Prostate gland (tissue), 2 donors: ENCODE measurements around the gene RDH16. TPM values are rescaled to one million over a fixed set of nuclear protein-coding genes. Genes with fewer than 3 reads are reported as not detected.
"Not testable (repeated sequence)": the region's sequence is repeated elsewhere in the genome, so short reads cannot be mapped to it uniquely, and the experiment has no call there.

Experiments used
- DNase-seq: peaks from one replicate; pipeline ENCODE4 v3.0.0-alpha.2; 2019; ENCODE audit warnings: low spot score
- H3K27ac ChIP-seq, 2 donors: fragments of 200-600 bp; sonication (generic); 2 replicates each; pipeline ENCODE4 v1.5.1; 2017 to 2019
- H3K27me3 ChIP-seq: fragments of 200-600 bp; sonication (generic); replicated peaks from 2 replicates; pipeline ENCODE4 v1.5.1; 2019; ENCODE audit not compliant: insufficient read depth
- H3K36me3 ChIP-seq, 2 donors: fragments of 200-600 bp; sonication (generic); 1 replicate in 1 of 2; 2 replicates in 1 of 2; pipeline versions ENCODE4 v1.5.1 to v1.8.1; 2017 to 2019
- H3K4me1 ChIP-seq: fragments of 200-600 bp; sonication (generic); replicated peaks from 2 replicates; pipeline ENCODE4 v1.5.1; 2019
- H3K4me3 ChIP-seq, 2 donors: fragments of 200-600 bp; sonication (generic); 2 replicates each; pipeline ENCODE4 v1.5.1; 2017 to 2019
- H3K9me3 ChIP-seq: fragments of 200-600 bp; sonication (generic); 2 replicates; pipeline ENCODE4 v1.5.1; 2017
- CTCF ChIP-seq, 4 experiments: fragments of 200-600 bp in 2 of 4; fragments of 450-650 bp in 2 of 4; sonication (generic) in 2 of 4; IDR thresholded peaks; 1 replicate in 3 of 4; 2 replicates in 1 of 4; pipeline ENCODE4 v1.5.1; 2016 to 2019; ENCODE audit warnings: antibody characterized with exemption in 4 of 4, mild to moderate bottlenecking in 2 of 4, moderate library complexity in 2 of 4
- POLR2A ChIP-seq: fragments of 450-650 bp; IDR thresholded peaks from one replicate; pipeline ENCODE4 v1.6.1; 2016; ENCODE audit warnings: antibody characterized with exemption, mild to moderate bottlenecking
- POLR2AphosphoS5 ChIP-seq: sonication (generic); formaldehyde crosslinking; IDR thresholded peaks from one replicate; pipeline ENCODE4 v1.6.1; 2017; ENCODE audit warnings: antibody characterized with exemption
- WGBS: methylation state at CpG from one replicate; pipeline ENCODE4 v1.1.5; 2018; 5-methylcytosine and 5-hydroxymethylcytosine counted together
- intact Hi-C: fragments of 100-400 bp; cut with DNase I; formaldehyde crosslinking; loops from one replicate; pipeline ENCODE4 v1.14.2; 2022
- total RNA-seq, 2 donors: library from RNA; depleted of rRNA; stranded (reverse); fragments of >200 nt; gene quantifications; one replicate each; pipeline ENCODE4 v1.1.0, GENCODE V29; 2016

Gene RDH16
- total RNA-seq, 2 donors from 2014 or later, result 4.4 to 7.8 TPM

DNA sequence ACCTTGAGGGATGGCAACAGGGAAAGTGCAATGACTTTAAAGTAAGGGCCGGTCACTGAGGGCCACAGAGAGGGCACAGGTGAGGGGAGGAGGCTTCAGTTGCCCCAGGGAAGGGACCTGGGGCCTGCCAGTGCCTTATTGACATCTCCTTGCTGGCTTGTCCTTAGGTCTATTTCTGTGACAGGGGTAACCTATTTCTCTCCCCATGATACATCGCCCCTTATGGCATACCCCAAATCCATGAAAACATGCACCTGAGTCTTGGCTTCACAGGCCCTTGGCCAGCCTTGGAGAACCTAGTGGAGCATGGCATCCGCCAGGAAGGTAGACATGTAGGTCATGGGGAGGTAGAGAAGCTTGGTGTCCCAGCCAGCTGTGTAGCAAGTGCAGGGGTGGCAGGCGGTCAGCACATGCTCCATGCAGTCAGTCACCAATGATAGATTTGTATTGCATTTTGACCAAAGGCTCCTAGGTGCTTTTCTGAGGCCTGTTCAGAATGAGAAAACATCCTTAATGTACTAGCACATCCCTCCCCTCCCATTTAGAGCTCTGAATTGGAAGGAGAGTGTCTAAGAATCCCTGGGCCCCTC lies 23.6 kb upstream of the RDH16 start:
- Histone ChIP-seq H3K4me3 (no peak overlapping the region), H3K27ac (no peak overlapping the region), H3K9me3 (no peaks in the 10 kb centered on the region), H3K4me1 (no peaks in the 10 kb centered on the region), H3K36me3 (no peaks in the 10 kb centered on the region), H3K27me3 (no peaks in the 10 kb centered on the region)
- TF ChIP-seq POLR2A (no peak), POLR2AphosphoS5 (no peak), CTCF (IDR thresholded peaks at IDR 0.05) (no peak)
- no peak for DNase-seq
- 98% methylated on average over 4 of the region's 4 CpGs for WGBS
- intact Hi-C loops, result no loop called here

DNA sequence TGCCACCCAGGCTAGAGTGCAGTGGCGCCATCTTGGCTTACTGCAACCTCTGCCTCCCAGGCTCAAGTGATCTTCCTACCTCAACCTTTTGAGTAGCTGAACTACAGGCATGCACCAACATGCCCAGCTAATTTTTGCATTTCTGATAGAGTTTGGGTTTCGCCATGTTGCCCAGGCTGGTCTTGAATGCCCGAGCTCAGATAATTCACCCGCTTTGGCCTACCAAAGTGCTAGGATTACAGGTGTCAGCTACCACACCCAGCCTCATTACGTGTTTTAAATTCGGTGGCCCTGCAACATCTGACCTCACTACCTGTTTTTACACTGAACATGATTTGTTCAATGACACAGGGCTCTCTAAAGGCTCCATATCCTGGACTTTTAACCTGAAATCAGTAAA lies 22.9 kb upstream of the RDH16 start:
- Histone ChIP-seq H3K36me3 (no peaks in the 10 kb centered on the region), H3K27me3 (no peaks in the 10 kb centered on the region), H3K9me3 (no peaks in the 10 kb centered on the region), H3K27ac (no peak overlapping the region), H3K4me3 (no peak overlapping the region), H3K4me1 (no peaks in the 10 kb centered on the region)
- intact Hi-C loops, result no loop called here
- no peak for DNase-seq
- 89% methylated on average over 6 of the region's 6 CpGs for WGBS
- TF ChIP-seq POLR2AphosphoS5 (no peak), POLR2A (no peak), CTCF (IDR thresholded peaks at IDR 0.05) (no peak)

GRCh38 chr12:56979628-56980027 lies 22.2 kb upstream of the RDH16 start:
- Histone ChIP-seq H3K27ac (no peak overlapping the region), H3K27me3 (no peaks in the 10 kb centered on the region), H3K9me3 (no peaks in the 10 kb centered on the region), H3K4me3 (no peak overlapping the region), H3K36me3 (no peaks in the 10 kb centered on the region), H3K4me1 (no peaks in the 10 kb centered on the region)
- no peak for DNase-seq
- 100% methylated on average over 3 of the region's 3 CpGs for WGBS
- no peak for TF ChIP-seq POLR2AphosphoS5
- TF ChIP-seq POLR2A, result no peak
- TF ChIP-seq CTCF (IDR thresholded peaks at IDR 0.05), result no peak
- intact Hi-C loops, result no loop called here

DNA sequence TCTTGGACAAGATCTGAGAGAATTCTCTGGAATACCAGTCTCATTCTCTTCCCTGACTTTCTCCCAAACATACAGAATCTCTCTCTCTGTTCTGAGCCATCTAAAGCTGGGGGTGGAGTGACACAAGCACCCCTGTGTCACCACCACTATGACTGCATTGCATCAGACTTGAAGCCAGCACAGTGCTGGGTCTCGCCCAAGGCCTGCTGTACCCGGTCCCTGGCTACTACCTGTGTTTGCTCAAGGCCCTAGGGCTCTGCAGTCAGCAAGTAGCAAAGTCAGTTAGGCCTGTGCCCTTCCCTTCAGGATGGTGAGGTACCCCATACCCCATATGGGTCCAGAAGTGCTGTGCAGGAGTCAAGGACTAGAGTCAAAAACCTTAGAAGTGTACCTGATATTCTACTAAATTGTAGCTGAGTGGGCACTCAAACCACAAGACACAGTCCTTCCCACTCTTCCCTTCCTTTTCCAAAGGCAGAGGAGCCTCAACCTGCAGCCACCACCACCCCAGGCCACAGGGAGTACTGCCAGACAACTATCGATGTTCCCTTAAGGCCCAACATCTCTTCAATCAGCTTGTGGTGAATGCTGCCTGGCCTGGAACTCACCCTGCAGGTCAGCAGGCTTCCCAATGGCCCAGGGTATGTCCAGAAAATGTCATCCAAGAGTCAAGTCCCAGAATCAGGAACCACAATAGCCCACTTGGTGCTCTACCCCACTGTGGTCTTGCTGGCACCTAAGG lies 21.2 kb upstream of the RDH16 start:
- TF ChIP-seq POLR2A (no peak), CTCF (IDR thresholded peaks at IDR 0.05) (no peak), POLR2AphosphoS5 (no peak)
- Histone ChIP-seq H3K9me3 (no peaks in the 10 kb centered on the region), H3K4me3 (no peak overlapping the region), H3K27me3 (no peaks in the 10 kb centered on the region), H3K4me1 (no peaks in the 10 kb centered on the region), H3K27ac (no peak overlapping the region), H3K36me3 (no peaks in the 10 kb centered on the region)
- intact Hi-C loops, result no loop called here
- WGBS, result 92% methylated on average over 3 of the region's 3 CpGs
- no peak for DNase-seq

DNA sequence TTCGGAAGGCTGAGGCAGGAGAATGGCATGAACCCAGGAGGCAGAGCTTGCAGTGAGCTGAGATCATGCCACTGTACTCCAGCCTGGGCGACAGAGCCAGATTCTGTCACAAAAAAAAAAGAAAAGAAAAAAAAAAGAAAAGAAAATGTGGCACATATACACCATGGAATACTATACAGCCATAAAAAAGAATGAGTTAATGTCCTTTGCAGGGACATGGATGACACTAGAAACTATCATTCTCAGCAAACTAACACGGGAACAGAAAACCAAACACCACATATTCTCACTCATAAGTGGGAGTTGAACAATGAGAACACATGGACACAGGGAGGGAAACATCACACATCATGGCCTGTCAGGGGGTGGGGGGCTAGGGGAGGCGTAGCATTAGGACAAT lies 20.0 kb upstream of the RDH16 start:
- not testable (repeated sequence) for DNase-seq

DNA sequence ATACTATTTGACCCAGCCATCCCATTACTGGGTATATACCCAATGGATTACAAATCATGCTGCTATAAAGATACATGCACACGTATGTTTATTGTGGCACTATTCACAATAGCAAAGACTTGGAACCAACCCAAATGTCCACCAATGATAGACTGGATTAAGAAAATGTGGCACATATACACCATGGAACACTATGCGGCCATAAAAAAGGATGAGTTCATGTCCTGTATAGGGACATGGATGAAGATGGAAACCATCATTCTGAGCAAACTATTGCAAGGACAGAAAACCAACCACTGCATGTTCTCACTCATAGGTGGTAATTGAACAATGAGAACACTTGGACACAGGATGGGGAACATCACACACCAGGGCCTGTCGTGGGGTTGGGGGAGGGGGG lies 16.8 kb upstream of the RDH16 start:
- H3K27ac ChIP-seq, DNase-seq, intact Hi-C loops, H3K27me3 ChIP-seq, H3K4me1 ChIP-seq, H3K4me3 ChIP-seq, H3K36me3 ChIP-seq, H3K9me3 ChIP-seq: not testable (repeated sequence)
- 90% methylated on average over 3 of the region's 3 CpGs for WGBS

More for the DNA sequence above, 20.0 kb upstream of the RDH16 start:
- H3K4me3 ChIP-seq, H3K27ac ChIP-seq, H3K27me3 ChIP-seq, intact Hi-C loops, H3K4me1 ChIP-seq, H3K9me3 ChIP-seq, H3K36me3 ChIP-seq: not testable (repeated sequence)
- WGBS, result 87% methylated on average over 4 of the region's 4 CpGs

- H3K4me3 ChIP-seq, H3K36me3 ChIP-seq, H3K27me3 ChIP-seq, H3K9me3 ChIP-seq, H3K27ac ChIP-seq, H3K4me1 ChIP-seq, intact Hi-C loops, DNase-seq: not testable (repeated sequence)
- 81% methylated on average over 6 of the region's 6 CpGs for WGBS
Observed at GRCh38 chr12:56968910-56969309, 11.5 kb upstream of the RDH16 start.

DNA sequence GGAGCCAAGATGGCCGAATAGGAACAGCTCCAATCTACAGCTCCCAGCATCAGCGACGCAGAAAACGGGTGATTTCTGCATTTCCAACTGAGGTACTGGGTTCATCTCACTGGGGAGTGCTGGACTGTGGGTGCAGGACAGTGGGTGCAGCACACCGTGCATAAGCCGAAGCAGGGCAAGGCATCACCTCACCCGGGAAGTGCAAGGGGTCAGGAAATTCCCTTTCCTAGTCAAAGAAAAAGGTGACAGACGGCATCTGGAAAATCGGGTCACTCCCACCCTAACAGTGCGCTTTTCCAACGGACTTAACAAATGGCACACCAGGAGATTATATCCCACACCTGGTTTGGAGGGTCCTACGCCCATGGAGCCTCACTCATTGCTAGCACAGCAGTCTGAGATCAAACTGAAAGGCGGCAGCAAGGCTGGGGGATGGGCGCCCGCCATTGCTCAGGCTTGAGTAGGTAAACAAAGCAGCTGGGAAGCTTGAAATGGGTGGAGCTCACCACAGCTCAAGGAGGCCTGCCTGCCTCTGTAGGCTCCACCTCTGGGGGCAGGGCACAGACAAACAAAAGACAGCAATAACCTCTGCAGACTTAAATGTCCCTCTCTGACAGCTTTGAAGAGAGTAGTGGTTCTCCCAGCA lies 8.7 kb upstream of the RDH16 start:
- H3K27me3 ChIP-seq, DNase-seq, H3K4me1 ChIP-seq, H3K4me3 ChIP-seq, H3K36me3 ChIP-seq, H3K27ac ChIP-seq, intact Hi-C loops, H3K9me3 ChIP-seq: not testable (repeated sequence)
- WGBS, result 92% methylated on average over 15 of the region's 15 CpGs
